Germinal center (tissue), 1 donor: Measurements from ENCODE around the gene PLEK.
"Not testable (repeated sequence)": the region's sequence is repeated elsewhere in the genome, so short reads cannot be mapped to it uniquely, and the experiment has no call there.

ENCODE experiments used
- DNase-seq: peaks from one replicate; pipeline ENCODE4 v3.0.0; 2012; ENCODE audit warnings: mixed read lengths, low spot score

Gene PLEK, protein sequence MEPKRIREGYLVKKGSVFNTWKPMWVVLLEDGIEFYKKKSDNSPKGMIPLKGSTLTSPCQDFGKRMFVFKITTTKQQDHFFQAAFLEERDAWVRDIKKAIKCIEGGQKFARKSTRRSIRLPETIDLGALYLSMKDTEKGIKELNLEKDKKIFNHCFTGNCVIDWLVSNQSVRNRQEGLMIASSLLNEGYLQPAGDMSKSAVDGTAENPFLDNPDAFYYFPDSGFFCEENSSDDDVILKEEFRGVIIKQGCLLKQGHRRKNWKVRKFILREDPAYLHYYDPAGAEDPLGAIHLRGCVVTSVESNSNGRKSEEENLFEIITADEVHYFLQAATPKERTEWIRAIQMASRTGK

DNA sequence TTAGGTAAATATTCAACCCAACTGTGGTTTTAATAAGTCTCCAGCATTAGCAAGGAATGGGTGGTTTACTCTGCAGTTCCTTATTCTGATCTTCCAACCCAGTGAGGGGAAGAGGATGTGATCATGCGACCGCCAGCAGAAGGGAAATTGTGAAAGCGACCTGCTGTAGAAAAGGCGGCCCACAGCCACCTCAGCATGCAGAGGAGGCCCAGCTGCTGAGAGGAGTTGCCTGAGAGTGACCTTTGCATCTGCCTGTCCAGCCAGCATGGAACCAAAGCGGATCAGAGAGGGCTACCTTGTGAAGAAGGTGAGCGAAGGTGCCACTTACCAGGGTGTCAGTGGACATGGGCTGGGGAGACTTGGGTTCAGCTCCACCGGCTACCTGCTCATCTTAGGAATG lies at the start of gene PLEK:
Gene PLEK (plus strand): TSS at position 196 of the 400 bp plus-strand sequence. CDS start 70 bp downstream, at position 266.
- peak; percentile 39 for DNase-seq

DNA sequence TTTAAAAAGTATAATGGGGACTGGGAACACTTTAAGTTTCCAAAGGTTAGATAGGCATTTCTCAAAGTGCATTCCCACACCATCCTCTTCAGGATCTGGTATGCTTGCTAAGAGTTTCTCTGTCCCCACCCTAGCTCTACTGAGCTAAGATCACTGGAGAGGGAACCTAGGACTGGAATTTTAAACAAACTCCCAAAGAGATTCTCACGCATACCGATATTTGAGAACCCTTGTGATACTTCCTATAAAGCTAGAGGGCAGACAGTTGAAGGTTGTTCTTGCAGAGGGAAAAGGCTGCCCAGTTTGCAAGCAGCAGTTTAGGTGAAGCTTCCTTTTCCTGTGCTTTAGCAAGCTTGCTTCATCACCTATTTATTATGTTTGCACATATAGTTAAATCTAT lies 49.0 kb upstream of the PLEK start:
- DNase-seq = no peak

DNA sequence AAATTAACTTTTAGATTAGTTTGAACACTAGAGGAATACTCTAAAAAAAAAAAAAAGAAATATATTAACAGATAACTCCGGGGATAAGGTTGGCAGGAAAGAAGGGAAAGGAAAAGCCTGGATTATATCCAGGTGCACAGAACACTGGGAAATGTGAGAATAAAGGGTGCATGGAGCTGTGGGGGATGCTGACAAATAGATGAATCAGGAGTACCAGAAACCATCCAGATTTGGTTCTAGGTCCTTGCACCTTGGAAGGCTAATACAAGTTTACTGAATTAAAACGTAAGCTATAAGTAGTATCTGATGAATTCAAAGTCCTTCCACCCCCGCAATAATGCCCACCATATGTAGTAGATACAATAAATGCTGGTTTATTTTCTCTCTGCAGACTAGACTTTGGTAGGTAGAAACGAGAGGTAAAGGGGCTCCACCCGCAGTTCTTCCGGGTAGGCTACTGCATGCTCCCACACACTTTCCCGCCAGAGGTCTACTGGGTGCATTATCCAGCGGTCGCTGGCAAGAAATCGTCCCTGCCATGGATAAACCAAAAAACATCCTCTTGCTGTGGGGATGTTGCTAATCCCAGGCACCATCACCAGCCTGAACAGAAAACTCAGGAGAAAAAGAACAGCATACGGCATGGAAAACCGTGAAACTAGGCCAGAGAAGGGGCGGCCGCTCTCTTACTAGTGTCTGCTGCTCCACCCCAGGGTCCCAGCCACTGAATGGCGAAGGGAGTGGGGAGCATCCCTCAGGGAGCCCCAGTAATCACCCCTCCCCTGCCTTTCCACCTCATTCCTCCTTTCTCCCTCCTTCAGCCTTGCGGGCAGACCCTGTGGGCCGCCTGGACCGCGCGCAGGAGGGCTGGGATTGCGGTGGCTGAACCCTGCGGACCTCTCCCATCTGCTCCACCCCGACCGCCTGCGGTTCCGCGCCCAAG lies 46.8 kb upstream of the PLEK start:
- no peak for DNase-seq

DNA sequence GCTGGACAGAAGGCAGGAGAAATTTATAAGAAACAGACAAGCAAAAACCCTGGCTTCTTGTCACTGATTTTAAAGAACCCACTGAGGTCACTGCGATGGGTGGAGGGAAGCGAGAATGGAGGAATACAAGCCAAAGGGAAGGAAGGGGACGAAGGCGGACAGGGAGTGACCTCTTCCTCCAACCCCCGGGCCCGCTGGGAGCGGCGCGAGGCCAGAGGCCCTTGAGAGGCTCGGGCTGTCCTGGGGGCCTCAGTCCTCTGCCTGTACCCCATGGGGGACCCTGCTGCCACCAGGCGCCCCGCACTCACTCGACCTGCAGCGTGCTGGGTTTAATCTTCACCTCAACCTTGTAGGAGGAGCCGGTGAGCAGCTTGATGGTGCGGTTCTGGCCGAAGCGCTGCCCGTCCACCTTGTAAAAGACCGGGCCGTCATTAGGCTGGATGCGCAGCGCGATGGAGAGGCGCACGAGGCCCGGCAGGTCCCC lies 46.1 kb upstream of the PLEK start:
- DNase-seq = no peak

DNA sequence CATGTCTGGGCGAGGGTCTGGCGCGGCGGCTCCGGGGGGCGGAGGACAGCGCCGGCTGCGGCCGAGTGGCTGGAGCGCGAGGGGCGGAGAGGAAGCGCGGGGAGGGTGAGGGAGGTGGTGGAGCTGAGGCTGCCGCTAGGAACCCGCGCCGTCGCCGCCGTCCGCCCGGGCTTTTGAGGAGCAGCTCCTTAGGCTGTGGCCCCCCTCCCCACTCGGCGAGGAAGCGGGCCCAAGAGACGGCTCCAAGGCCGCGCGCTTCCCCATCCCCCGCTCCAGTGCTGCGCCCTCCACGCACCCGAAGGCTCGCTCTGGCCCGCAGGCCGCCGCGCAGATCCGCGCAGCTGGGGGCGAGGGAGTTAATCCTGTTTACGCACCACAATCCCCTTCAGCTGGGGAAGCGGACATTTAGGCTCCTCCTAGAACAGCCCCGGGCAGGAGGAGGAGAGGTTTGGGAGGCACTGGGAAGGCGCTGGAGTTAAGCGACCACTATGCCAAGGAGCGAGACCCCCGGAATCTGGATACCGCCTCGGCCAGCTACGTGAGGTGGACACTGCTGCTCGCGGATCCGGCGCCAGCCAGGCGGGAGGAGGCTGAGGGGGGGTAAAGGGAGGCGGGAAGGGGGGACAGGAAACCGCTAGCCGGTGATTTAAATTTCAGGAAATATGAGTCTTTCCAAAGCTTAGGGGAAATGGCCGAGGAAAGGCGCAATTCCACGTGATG lies 45.5 kb upstream of the PLEK start, which contains the start of gene CNRIP1:
Gene CNRIP1 (minus strand): TSS at position 552 of the 720 bp plus-strand sequence. CDS start 549 bp downstream, at position 3.
- DNase-seq = peak; percentile 26

DNA sequence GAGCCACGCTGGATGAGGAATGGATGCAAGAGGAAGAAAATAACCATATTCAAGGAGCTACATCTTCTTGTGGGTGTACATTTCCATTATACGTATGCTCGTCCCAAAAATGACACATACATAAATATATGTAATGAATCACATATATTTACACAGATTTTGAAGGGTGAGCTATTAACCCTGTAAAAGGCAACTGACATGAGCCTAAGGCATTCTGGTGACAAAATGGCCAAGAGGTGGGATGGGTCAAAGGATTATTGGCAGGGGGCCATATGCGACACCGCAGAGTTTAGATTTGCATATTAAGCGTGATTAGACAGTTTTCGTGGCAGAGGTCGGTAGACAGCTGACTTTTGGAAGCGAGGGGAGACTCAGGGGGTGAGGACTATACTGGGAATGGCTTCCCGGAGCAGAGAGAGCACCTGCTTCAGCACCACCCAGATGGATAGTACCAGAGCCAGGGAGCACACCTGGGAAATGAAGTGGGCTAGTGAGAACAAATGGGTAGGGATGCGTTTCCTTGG lies 44.9 kb upstream of the PLEK start:
- DNase-seq = no peak

DNA sequence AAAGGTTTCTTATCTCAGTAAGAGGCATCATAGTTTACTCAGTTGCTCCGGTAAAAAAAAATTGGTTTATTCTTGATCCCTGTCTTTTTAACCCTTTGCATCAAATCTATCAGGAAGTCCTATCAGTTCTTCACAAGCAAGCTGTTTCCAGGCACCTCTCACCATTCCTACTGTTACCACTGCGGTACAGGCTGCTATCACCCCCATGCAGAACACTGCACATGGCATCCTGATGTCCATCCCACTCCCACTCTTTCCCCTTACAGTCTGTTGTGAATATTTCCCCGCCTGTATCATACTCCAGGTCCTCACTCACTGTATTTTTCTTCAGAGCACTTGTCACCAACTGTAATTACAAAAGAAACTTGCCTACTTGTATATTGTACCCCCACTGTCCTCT lies 40.0 kb upstream of the PLEK start:
- no peak for DNase-seq

DNA sequence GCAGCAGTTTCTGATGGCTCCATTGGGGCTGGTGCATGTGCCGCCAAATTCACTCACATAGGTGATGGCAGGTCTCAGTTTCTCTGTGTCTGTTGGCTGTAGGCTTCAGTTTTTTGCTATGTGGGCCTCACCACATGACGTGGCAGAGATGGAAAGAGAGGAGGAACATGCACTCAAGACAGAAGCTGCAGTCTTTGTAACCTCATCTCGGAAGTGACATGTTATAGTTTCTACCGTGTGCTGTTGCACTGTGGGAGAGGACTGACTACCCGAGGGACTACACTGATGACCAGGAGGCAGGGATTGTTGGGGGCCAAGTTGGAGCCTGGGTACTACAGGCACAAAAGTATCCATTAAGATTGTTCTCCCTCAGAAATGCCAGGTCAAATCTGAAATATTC lies 36.2 kb upstream of the PLEK start:
- no peak for DNase-seq

DNA sequence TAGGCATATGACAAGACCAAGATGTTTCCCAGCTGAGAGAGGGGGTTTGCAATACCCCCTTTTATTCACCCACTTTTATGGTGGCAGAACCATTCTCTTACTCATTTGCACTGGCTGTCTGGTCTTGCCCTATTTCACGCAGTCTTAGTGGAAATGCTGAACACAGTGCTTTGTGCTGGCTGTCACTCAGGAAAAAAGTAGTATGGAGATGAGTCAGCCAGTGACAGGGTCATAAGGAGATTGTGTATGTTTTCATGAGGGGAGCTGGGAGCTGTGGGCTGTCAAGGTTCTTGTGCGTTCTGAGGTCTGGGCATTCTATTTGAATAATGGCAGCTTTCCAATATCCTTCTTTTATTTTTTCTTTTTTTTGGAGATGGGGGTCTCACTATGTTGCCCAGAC lies 34.4 kb upstream of the PLEK start:
- DNase-seq = no peak

DNA sequence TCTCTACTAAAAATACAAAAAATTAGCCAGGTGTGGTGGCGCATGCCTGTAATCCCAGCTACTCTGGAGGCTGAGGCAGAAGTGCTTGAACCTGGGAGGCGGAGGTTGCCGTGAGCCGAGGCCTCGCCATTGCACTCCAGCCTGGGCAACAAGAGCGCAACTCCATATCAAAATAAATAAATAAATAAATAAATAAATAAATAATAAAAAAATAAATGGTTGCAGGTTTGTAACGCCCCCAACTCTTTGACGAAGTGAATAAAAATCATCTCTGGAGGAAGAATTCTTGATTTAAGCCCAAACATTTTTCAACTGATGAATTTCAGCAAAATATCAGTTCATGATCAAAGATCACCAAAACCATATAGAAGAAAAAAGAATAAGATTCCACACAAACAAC lies 32.1 kb upstream of the PLEK start:
- no peak for DNase-seq

DNA sequence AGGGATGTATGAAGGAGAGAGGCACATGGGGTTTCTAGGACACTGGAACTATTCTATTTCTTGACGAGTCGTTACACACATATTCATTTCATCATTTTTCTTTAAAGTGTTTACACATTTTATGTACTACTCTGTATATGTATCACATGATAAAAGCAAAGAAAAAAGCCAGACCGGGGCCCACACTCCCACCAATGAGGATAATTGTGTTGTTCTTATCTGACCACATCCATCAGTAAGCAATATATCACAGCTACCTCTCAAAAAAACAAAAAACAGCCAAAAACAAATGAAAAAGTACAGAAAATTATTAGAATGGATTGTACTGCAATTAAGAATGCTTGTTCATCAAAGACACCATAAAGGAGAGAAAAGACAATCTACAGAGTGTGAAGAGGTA lies 31.2 kb upstream of the PLEK start:
- no peak for DNase-seq

DNA sequence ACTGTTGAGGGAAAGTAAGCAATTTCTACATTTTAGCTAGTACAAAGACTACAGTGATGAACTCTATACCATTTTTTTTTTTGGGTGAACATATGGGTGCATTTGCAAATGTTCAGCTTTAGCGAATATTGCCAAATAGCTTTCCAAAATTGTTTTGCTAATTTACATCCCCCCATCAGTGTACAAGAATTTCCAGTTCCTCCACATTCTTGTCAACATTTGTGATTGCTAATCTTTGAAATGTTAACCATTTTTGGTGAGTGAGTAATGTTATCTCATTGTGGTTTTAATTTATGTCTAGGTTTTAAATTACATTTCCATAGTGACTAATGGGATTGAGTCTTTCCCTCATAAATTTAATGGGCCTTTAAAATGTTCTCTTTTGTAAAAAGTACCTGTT lies 28.9 kb upstream of the PLEK start:
- no peak for DNase-seq

DNA sequence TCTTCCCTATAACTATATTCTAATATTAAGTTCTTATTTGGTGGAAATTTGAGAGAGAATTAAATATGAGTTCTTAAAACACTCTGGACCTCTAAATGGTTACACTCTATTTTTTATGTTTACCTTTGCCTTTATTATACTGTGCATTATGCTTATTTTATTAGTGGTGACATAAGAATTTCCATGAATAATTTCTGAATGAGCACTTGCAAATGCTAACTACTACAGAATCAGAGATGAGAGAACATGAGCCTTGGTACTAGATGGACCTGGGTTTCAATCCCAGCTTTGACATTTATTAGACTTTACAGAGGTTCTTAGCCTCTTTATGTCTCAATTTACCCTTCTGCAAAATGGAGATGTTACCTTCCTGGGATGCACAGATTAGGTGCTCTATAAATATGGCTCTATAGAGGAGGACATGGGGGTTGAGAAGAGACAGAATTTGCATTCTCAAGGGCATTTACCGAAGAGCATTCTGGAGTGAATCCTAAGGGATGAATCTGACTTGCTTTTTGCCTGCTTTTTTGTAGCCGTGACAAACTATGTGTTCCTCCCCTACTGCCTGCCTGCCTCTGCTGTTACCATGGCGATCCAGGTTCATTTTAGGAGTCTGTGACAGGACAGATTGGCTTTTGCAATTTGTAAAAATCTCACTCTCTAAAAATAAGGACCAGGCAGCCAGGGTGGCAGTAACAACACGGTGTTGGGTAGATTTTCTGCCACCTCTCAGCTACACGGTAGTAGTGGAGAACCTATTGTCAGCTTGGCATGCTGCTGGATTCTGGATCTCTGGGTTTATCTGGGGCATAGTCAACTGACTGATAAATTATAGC lies 24.6 kb upstream of the PLEK start:
- no peak for DNase-seq

DNA sequence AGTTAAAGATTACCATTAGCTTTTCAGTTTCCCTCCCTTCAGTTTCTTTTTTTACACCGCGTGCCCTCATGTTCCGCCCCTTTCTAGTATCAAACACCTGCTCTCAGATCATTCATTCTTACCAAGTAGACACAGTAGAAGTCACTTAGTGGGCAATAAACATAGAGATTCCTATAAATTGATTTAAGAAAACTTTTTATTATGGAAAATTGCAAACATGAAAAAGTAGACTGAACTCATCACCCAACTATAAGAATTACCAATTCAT lies 24.1 kb upstream of the PLEK start:
- no peak for DNase-seq

DNA sequence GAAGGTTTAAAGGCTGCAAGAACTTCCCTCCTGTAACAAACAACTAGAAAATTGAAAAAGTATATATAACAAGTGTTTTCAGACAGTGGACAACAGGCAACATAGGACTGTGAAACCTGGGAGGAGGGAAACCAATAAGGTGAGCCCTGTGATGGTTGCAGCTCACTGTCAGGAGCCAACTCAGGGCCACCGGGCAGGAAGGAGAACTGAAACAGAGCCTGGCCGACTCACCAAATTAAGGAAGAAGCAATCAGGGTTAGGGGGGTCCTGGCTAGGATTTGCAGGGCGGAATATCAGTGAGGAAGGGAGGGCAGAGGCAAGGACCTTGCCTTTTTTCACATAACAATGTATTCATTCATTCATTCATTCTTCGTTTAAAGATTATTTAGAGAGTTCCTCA lies 23.5 kb upstream of the PLEK start:
- DNase-seq = no peak

DNA sequence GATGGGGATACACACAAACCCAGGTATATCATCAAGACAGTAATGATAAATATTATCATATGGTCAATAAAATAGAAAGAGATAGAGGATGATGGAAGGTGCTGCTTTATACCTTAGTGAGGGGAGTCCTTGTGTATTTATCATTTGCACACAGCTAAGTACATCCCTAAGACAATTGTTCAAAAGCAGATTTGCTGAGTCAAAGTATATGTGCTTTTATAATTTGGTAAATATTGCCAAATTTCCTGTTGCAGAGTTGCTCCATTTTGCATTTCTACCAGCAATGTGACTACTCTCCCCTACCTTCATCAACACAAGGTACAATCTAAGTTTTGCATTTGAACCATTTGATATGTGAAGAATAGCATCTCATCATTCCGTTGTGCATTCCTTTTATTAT lies 22.6 kb upstream of the PLEK start:
- DNase-seq = no peak

DNA sequence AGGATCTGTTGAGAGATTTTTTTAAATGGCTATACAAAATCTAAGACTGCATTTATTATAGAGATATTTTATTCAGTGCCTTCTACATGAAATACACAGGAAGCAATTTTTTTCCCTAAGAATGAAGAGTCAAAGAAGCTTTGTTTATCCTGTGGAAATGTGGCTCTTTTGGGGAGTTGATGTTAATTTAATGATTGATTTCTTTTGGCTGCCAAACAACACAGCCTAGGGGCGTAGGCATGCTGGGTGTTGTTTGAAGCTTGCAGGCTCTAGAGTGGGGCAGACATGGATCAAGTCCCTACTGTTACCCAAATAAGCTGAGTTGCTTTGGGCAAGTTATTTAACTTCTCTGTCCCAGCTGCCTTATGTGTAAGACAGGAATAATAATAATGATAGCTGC lies 21.1 kb upstream of the PLEK start:
- DNase-seq = no peak

DNA sequence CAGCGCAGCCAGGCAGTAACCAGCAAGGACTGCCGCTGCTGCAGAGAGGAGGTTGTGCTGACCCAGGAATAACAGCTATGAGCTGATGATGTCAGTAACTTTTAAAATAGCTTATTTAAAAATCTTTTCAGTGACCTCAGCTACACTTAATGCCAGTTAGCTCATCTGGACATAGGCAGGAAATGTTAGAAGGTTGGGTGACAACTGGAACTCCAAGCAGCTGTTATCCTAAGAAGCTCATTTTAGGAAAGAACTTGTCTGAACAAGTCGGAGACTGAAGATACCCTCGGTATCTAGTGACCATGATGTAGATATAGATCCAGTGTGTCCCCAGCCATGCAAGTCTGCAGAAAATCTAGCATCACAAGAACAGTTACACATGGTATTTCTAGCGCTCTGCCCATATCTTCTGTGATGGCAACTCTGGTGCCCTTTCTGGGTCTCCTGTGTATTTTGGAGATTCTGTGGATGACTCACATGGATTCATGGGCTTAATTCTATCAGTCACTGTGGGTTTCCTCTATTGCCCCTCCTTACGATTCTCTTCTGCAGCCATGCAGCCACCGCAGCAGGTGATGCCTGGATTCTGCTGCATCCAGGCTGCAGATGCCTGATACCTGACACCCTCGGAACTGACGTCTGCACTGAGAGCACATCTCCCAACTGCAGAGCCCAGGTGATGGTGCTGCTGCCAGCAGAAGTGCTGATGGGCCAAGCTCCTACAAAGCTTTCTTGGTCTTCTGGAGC lies 19.8 kb upstream of the PLEK start:
- DNase-seq = no peak

DNA sequence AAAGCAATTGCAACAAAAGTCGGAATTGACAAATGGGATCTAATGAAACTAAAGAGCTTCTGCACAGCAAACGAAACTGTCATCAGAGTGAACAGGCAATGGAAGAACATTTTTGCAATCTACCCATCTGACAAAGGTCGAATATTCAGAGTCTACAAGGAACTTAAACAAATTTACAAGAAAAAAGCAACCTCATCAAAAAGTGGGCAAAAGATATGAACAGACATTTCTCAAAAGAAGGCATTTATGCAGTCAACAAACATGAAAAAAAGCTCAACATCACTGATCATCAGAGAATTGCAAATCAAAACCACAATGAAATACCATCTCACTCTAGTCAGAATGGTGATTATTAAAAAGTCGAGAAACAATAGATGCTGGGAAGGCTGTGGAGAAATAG lies 16.0 kb upstream of the PLEK start:
- DNase-seq = not testable (repeated sequence)

DNA sequence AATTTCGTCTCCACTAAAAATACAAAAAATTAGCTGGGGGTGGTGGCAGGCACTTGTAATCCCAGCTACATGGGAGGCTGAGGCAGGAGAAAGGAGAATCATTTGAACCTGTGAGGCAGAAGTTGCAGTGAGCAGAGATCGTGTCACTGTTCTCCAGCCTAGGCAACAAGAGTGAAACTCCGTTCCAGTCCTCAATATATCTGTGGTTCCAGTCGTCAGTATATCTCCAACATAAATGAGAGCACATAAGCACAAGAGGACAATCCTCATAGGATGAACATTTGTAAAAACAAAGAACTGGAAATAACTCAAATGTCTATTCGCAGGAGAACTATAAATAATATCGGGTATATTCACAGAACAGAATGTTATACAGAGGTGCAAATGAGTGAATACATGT lies 13.1 kb upstream of the PLEK start:
- DNase-seq = no peak
